ENCODE results near the gene TUBB1. TPM values are rescaled to one million over a fixed set of nuclear protein-coding genes. Genes with fewer than 3 reads are reported as not detected.
"Not testable (repeated sequence)": the region's sequence is repeated elsewhere in the genome, so short reads cannot be mapped to it uniquely, and the experiment has no call there.

TUBB1 gene
- total and polyA plus RNA-seq, 8 donors: 0.04 to 1.2 (median 0.14) TPM; not detected in 1

GRCh38 chr20:59007665-59008511, 11.3 kb upstream of the TUBB1 start:
- intact Hi-C loops (cut with DNase I): no loop called here
- WGBS, 2 donors: 89 to 91% methylated on average over 24 of the region's 24 CpGs
- Histone ChIP-seq H3K9me3 (no peaks in the 10 kb centered on the region), H3K4me1 (peaks cover 5 to 12% (median 11%) of the 10 kb centered on the region in 3 donors), H3K36me3 (no peaks in the 10 kb centered on the region), H3K27me3 (no peaks in the 10 kb centered on the region), H3K4me3 (peak overlapping the region in 3 of 4 donors; percentile 77 to 92 (median 84)), H3K27ac (peak overlapping the region in 3 of 4 donors; percentile 31 to 84 (median 74))
- ATAC-seq (peak in 2 of 4 donors; percentile 5), FAIRE-seq (no peak), DNase-seq (peak in 3 of 6 donors; percentile 33 to 62 (median 56))
- no peak for TF ChIP-seq CTCF (IDR thresholded peaks at IDR 0.05)

DNA sequence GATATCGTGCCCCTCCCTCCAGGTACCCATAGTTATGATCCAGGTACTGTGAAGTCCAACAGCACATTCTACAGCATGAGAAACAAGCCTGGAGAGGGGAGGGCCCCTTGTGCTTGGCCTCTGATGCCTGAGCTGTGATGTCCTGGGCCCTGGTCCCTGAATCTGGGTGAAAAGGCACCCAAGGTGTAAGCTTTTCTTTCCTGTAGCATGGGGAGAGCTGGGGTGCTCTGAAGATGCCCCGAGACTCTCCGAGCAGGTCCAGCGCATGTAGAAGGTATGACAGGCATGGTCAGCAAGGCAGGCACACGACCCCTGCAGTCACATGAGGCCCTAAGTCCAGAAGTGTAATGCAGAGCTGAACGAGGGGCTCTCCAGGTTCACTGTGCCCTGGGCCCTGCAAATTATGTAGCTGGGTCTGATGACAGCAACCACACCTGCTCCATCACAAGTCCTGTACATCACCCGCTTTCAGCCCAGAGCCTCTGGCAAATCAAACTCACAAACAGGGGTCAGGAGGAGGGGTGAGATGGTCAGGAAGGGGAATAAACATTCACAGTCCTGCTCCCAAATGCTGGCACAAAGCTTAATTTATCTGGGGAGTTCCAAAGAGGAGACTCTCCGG, 10.4 kb upstream of the TUBB1 start:
- Histone ChIP-seq H3K4me1 (peaks cover 5 to 12% (median 11%) of the 10 kb centered on the region in 3 donors), H3K4me3 (no peak overlapping the region), H3K27ac (no peak overlapping the region), H3K36me3 (no peaks in the 10 kb centered on the region), H3K27me3 (no peaks in the 10 kb centered on the region), H3K9me3 (no peaks in the 10 kb centered on the region)
- DNase-seq (peak in 3 of 6 donors; percentile 4 to 26 (median 4)), FAIRE-seq (no peak), ATAC-seq (no peak)
- intact Hi-C loops (cut with DNase I): no loop called here
- WGBS, 2 donors: 84 to 90% methylated on average over 8 of the region's 8 CpGs
- TF ChIP-seq CTCF (IDR thresholded peaks at IDR 0.05): no peak

GRCh38 chr20:59010321-59010994, 8.8 kb upstream of the TUBB1 start:
- WGBS, 2 donors: 73 to 76% methylated on average over 8 of the region's 8 CpGs
- no peak for ATAC-seq
- H3K4me1 ChIP-seq: peaks cover 5 to 8% (median 8%) of the 10 kb centered on the region in 3 donors
- intact Hi-C loops (cut with DNase I): no loop called here
- peak overlapping the region in 1 of 4 donors; percentile 27 for H3K27ac ChIP-seq
- H3K9me3 ChIP-seq: no peaks in the 10 kb centered on the region
- no peaks in the 10 kb centered on the region for H3K36me3 ChIP-seq
- no peak overlapping the region for H3K4me3 ChIP-seq
- peak in 2 of 6 donors; percentile 6 to 8 for DNase-seq
- FAIRE-seq: no peak
- H3K27me3 ChIP-seq: no peaks in the 10 kb centered on the region
- no peak for TF ChIP-seq CTCF (IDR thresholded peaks at IDR 0.05)

- FAIRE-seq: no peak
- TF ChIP-seq CTCF (IDR thresholded peaks at IDR 0.05): no peak
- Histone ChIP-seq H3K36me3 (no peaks in the 10 kb centered on the region), H3K27me3 (no peaks in the 10 kb centered on the region), H3K4me1 (peaks cover under 1% of the 10 kb centered on the region in 3 donors), H3K27ac (peak overlapping the region in 2 of 4 donors; percentile 27 to 37), H3K9me3 (no peaks in the 10 kb centered on the region), H3K4me3 (no peak overlapping the region)
- DNase-seq: peak in 3 of 6 donors; percentile 14 to 49 (median 14)
- intact Hi-C loops (cut with DNase I): no loop called here
- WGBS, 2 donors: 68% methylated on average over 17 of the region's 17 CpGs
- ATAC-seq: no peak
Measured at GRCh38 chr20:59010995-59011873, 8.0 kb upstream of the TUBB1 start.

DNA sequence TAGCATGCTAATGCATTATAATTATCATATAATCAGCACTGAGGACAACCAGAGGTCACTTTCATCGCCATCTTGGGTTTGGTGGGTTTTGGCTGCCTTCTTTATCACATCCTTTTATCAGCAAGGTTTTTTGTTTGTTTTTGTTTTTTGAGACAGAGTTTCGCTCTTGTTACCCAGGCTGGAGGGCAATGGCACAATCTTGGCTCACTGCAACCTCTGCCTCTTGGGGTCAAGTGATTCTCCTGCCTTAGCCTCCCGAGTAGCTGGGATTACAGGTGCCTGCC, 7.4 kb upstream of the TUBB1 start:
- DNase-seq; ATAC-seq; H3K36me3 ChIP-seq; H3K4me1 ChIP-seq; H3K4me3 ChIP-seq; intact Hi-C loops (cut with DNase I); FAIRE-seq; H3K27ac ChIP-seq; H3K9me3 ChIP-seq; H3K27me3 ChIP-seq: not testable (repeated sequence)
- WGBS, 2 donors: 88% methylated on average over 3 of the region's 3 CpGs
